CD4-positive, alpha-beta T cell (primary cell): ENCODE data around the gene C1orf167. TPM values are rescaled to one million over a fixed set of nuclear protein-coding genes. Genes with fewer than 3 reads are reported as not detected.

Source experiments
- ATAC-seq: fragments of 200-7000 bp; cut with Tn5 transposase; one replicate; pipeline ENCODE4 v1.10.0; 2022; ENCODE audit warnings: mild to moderate bottlenecking; ENCODE audit not compliant: poor library complexity
- CTCF ChIA-PET: fragments of 350-600 bp; sonication (Branson Sonifier 250); formaldehyde crosslinking; loops from one replicate; lab custom pipeline; 2021; ENCODE audit warnings: antibody characterized with exemption, inconsistent platforms; lab: Charles Lee
- POLR2A ChIA-PET: fragments of 350-600 bp; sonication (Branson Sonifier 250); formaldehyde crosslinking; loops from one replicate; lab custom pipeline; 2021; ENCODE audit warnings: antibody characterized with exemption, inconsistent platforms; lab: Charles Lee
- DNase-seq, 14 experiments: peaks; one replicate each; pipeline ENCODE4 v3.0.0-alpha.2; 2013 to 2020; ENCODE audit warnings: mixed read lengths in 2 of 14
- H3K27ac ChIP-seq, 2 donors: one replicate each; pipeline versions ENCODE4 v1.5.1 to v1.7.0; 2013; ENCODE audit warnings: low read length in 2 of 2, low read depth in 1 of 2, mild to moderate bottlenecking in 1 of 2
- H3K27me3 ChIP-seq, 2 experiments: 1 replicate in 1 of 2; 2 replicates in 1 of 2; pipeline versions ENCODE4 v1.6.1 to v1.7.0; 2013; ENCODE audit warnings: low read length in 2 of 2, control low read depth in 1 of 2, mild to moderate bottlenecking in 1 of 2, moderate library complexity in 1 of 2; ENCODE audit not compliant: insufficient read depth in 2 of 2, control insufficient read depth in 1 of 2
- H3K36me3 ChIP-seq: one replicate; pipeline ENCODE4 v1.6.1; 2013; ENCODE audit warnings: low read length, control low read depth; ENCODE audit not compliant: insufficient read depth
- H3K4me1 ChIP-seq: one replicate; pipeline ENCODE4 v1.6.1; 2013; ENCODE audit warnings: low read length, control low read depth; ENCODE audit not compliant: insufficient read depth
- H3K4me3 ChIP-seq: one replicate; pipeline ENCODE4 v1.5.1; 2013; ENCODE audit warnings: mild to moderate bottlenecking, low read length, moderate library complexity
- H3K9me3 ChIP-seq, 2 experiments: 1 replicate in 1 of 2; 2 replicates in 1 of 2; pipeline versions ENCODE4 v1.6.1 to v1.7.0; 2013; ENCODE audit warnings: low read length in 2 of 2, mild to moderate bottlenecking in 2 of 2, control low read depth in 1 of 2, moderate library complexity in 1 of 2; ENCODE audit not compliant: control insufficient read depth in 1 of 2, insufficient read depth in 1 of 2
- H3K27ac Mint-ChIP-seq: one replicate; pipeline ENCODE4 v1.8.0; 2020; ENCODE audit warnings: mixed read lengths
- H3K27me3 Mint-ChIP-seq: one replicate; pipeline ENCODE4 v1.8.0; 2021; ENCODE audit warnings: mixed read lengths
- H3K36me3 Mint-ChIP-seq: one replicate; pipeline ENCODE4 v1.8.0; 2021; ENCODE audit warnings: low read depth, mixed read lengths
- H3K4me1 Mint-ChIP-seq: one replicate; pipeline ENCODE4 v1.8.0; 2021; ENCODE audit warnings: low read depth, mixed read lengths
- H3K4me3 Mint-ChIP-seq: one replicate; pipeline ENCODE4 v1.8.0; 2020; ENCODE audit warnings: mild to moderate bottlenecking, mixed read lengths
- H3K9me3 Mint-ChIP-seq: one replicate; pipeline ENCODE4 v1.8.0; 2020; ENCODE audit warnings: mixed read lengths
- CTCF ChIP-seq: fragments of 200-600 bp; IDR thresholded peaks from one replicate; pipeline ENCODE4 v1.8.0; 2022; ENCODE audit warnings: antibody characterized with exemption, mild to moderate bottlenecking
- intact Hi-C, 2 experiments: fragments of 100-400 bp; cut with DNase I in 1 of 2; cut with micrococcal nuclease in 1 of 2; formaldehyde crosslinking; loops; one replicate each; pipeline versions ENCODE4 v1.15.1 to v1.9.0; 2023 to 2025; cut with DNase I, micrococcal nuclease
- total RNA-seq, 174 experiments: library from RNA in 2 of 174; stranded (reverse) in 2 of 174; gene quantifications; one replicate each; pipeline ENCODE4 v1.2.3 and lab custom pipeline; 2021 to 2026

C1orf167 gene
- total RNA-seq, 2 experiments from 2014 or later, result not detected

- H3K36me3 ChIP-seq, result no peaks in the 10 kb centered on the region
- no peak overlapping the region for H3K27ac Mint-ChIP-seq
- intact Hi-C loops, result no loop called here
- ATAC-seq (no peak), DNase-seq (no peak)
- H3K36me3 Mint-ChIP-seq, result no peaks in the 10 kb centered on the region
- H3K27me3 ChIP-seq, result no peaks in the 10 kb centered on the region
- H3K9me3 ChIP-seq, result no peaks in the 10 kb centered on the region
- H3K4me1 Mint-ChIP-seq, result no peaks in the 10 kb centered on the region
- ChIA-PET CTCF (no interaction called here), POLR2A (no interaction called here)
- TF ChIP-seq CTCF, result no peak
- no peaks in the 10 kb centered on the region for H3K9me3 Mint-ChIP-seq
- no peak overlapping the region for H3K4me3 ChIP-seq
- H3K27ac ChIP-seq, result no peak overlapping the region
- H3K4me1 ChIP-seq, result no peaks in the 10 kb centered on the region
- H3K4me3 Mint-ChIP-seq, result no peak overlapping the region
- no peaks in the 10 kb centered on the region for H3K27me3 Mint-ChIP-seq
Measured at GRCh38 chr1:11774753-11775152, 12.8 kb downstream of the C1orf167 start.

GRCh38 chr1:11777658-11778322 is 15.8 kb downstream of the C1orf167 start:
- Mint-ChIP-seq H3K4me1 (no peaks in the 10 kb centered on the region), H3K27ac (no peak overlapping the region), H3K4me3 (no peak overlapping the region), H3K36me3 (no peaks in the 10 kb centered on the region), H3K27me3 (no peaks in the 10 kb centered on the region), H3K9me3 (no peaks in the 10 kb centered on the region)
- Histone ChIP-seq H3K4me1 (no peaks in the 10 kb centered on the region), H3K36me3 (no peaks in the 10 kb centered on the region), H3K27ac (no peak overlapping the region), H3K4me3 (no peak overlapping the region), H3K27me3 (no peaks in the 10 kb centered on the region), H3K9me3 (no peaks in the 10 kb centered on the region)
- DNase-seq, result peak in 1 of 14 experiments; percentile 7
- POLR2A ChIA-PET, result no interaction called here
- CTCF ChIA-PET, result no interaction called here
- intact Hi-C loops, result no loop called here
- ATAC-seq, result no peak
- no peak for TF ChIP-seq CTCF

- no peak for DNase-seq
- no peak overlapping the region for H3K4me3 Mint-ChIP-seq
- TF ChIP-seq CTCF, result no peak
- no peaks in the 10 kb centered on the region for H3K9me3 ChIP-seq
- H3K4me1 ChIP-seq, result no peaks in the 10 kb centered on the region
- no peaks in the 10 kb centered on the region for H3K27me3 Mint-ChIP-seq
- no peaks in the 10 kb centered on the region for H3K27me3 ChIP-seq
- POLR2A ChIA-PET, result no interaction called here
- no peak overlapping the region for H3K27ac Mint-ChIP-seq
- intact Hi-C loops, result no loop called here
- H3K36me3 ChIP-seq, result no peaks in the 10 kb centered on the region
- CTCF ChIA-PET, result no interaction called here
- no peaks in the 10 kb centered on the region for H3K9me3 Mint-ChIP-seq
- no peaks in the 10 kb centered on the region for H3K4me1 Mint-ChIP-seq
- no peak overlapping the region for H3K27ac ChIP-seq
- H3K36me3 Mint-ChIP-seq, result no peaks in the 10 kb centered on the region
- no peak for ATAC-seq
- no peak overlapping the region for H3K4me3 ChIP-seq
Measured at GRCh38 chr1:11778336-11778735, 16.3 kb downstream of the C1orf167 start.
